IPS DF 6.9 (cell line): ENCODE measurements around the gene SUCNR1.
"Not testable (repeated sequence)": the region's sequence is repeated elsewhere in the genome, so short reads cannot be mapped to it uniquely, and the experiment has no call there.

Experiments used
- DNase-seq: peaks from one replicate; pipeline ENCODE4 v3.0.0-alpha.2; 2013; ENCODE audit warnings: low read depth, low spot score
- H3K27ac ChIP-seq: one replicate; pipeline ENCODE4 v1.5.1; 2013; ENCODE audit warnings: low read length, control low read depth
- H3K27me3 ChIP-seq: 2 replicates; pipeline ENCODE4 v1.6.1; 2013; ENCODE audit warnings: mild to moderate bottlenecking, low read length; ENCODE audit not compliant: control insufficient read depth, insufficient read depth
- H3K36me3 ChIP-seq: 2 replicates; pipeline ENCODE4 v1.6.1; 2013; ENCODE audit warnings: low read length; ENCODE audit not compliant: control insufficient read depth, insufficient read depth
- H3K4me1 ChIP-seq: 2 replicates; pipeline ENCODE4 v1.6.1; 2013; ENCODE audit warnings: low read length; ENCODE audit not compliant: control insufficient read depth, insufficient read depth
- H3K4me3 ChIP-seq: 2 replicates; pipeline ENCODE4 v1.5.1; 2013; ENCODE audit warnings: mild to moderate bottlenecking, low read length
- H3K9me3 ChIP-seq: 2 replicates; pipeline ENCODE4 v1.6.1; 2013; ENCODE audit warnings: low read length, inconsistent platforms; ENCODE audit not compliant: control insufficient read depth, insufficient read depth
- WGBS: extraction: QIAGEN DNeasy Blood & Tissue Kit; methylation state at CpG from one replicate; pipeline ENCODE4 v1.1.7; 2013; ENCODE audit warnings: mixed read lengths, missing lambda C conversion rate; ENCODE audit not compliant: insufficient read length, insufficient coverage; 5-methylcytosine and 5-hydroxymethylcytosine counted together

SUCNR1 gene

DNA sequence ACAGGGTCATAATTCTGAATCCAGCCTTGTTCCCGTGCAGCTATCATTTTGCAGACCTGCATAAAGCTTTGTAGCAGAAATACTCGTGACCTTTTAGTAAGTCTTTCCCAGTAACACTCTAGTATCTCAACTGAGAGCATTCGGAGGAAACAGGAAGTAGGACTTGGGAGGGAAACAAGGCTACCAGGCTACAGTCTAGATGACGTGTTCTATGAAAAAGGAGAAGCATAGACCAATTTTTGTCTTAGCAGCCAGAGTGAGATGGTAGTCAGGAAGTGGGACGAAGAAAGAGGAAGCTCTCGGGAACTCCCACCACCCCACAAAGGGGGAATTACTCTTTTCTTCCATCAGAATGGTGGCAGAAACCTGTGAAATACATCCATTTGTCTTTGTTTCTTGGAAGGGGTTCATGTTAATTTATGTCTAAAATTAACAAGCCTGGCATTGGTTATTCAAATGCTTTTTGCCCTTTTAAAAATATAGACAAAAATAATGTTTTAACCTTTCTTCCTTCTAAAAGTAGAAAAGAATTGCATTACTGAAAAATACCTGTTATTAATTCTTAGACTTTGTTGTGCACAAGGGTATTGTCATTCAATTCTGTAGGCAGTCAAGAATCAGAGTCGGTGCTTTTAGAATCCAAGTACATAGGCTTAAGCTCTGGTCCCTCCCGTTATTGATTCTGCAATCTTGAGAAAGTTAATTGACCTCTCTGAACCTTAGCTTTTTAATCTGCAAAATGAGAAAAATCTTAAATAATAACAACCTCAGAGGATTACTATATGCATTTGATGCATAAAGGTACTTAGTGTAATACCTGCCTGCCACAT is 1.6 kb upstream of the SUCNR1 start:
- H3K9me3 ChIP-seq, result no peaks in the 10 kb centered on the region
- H3K27me3 ChIP-seq, result no peaks in the 10 kb centered on the region
- no peak overlapping the region for H3K27ac ChIP-seq
- DNase-seq, result no peak
- no peak overlapping the region for H3K4me3 ChIP-seq
- H3K36me3 ChIP-seq, result no peaks in the 10 kb centered on the region
- H3K4me1 ChIP-seq, result no peaks in the 10 kb centered on the region
- no CpG with 5 or more reads among the region's 8 CpGs for WGBS

- H3K36me3 ChIP-seq, H3K27ac ChIP-seq, DNase-seq, H3K27me3 ChIP-seq, H3K9me3 ChIP-seq, H3K4me1 ChIP-seq, H3K4me3 ChIP-seq: not testable (repeated sequence)
- WGBS, result no CpG with 5 or more reads among the region's 5 CpGs
These were observed 636 bp downstream of the SUCNR1 start for GRCh38 chr3:151874079-151874478.

DNA sequence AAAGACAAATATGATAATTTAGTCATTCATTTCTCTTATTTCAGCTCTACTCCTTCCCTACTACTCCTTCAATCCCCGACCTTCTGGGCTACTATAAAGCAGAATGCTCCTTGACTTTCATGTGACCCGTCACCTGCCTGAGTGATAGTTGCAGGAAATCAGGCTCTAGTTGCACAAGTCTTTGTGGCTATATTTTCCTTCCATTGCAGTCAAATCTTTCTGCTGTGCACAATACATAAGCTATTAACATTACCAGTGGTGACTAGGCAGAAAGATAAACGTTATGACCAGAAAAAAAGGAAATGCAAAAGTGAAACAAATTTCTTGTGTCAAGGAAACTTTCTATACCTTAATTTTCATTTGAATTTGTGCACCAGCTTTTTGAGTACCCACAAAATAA is 2.3 kb downstream of the SUCNR1 start:
- Histone ChIP-seq H3K36me3 (no peaks in the 10 kb centered on the region), H3K4me1 (no peaks in the 10 kb centered on the region), H3K27me3 (no peaks in the 10 kb centered on the region), H3K4me3 (no peak overlapping the region), H3K9me3 (no peaks in the 10 kb centered on the region), H3K27ac (no peak overlapping the region)
- no CpG with 5 or more reads among the region's 3 CpGs for WGBS
- no peak for DNase-seq

GRCh38 chr3:151877269-151877668 is 3.8 kb downstream of the SUCNR1 start:
- Histone ChIP-seq H3K27ac (no peak overlapping the region), H3K27me3 (no peaks in the 10 kb centered on the region), H3K4me1 (no peaks in the 10 kb centered on the region), H3K4me3 (no peak overlapping the region), H3K9me3 (no peaks in the 10 kb centered on the region), H3K36me3 (no peaks in the 10 kb centered on the region)
- DNase-seq, result no peak
- no CpG with 5 or more reads among the region's 2 CpGs for WGBS

- 100% methylated on average over 1 of the region's 3 CpGs for WGBS
- no peaks in the 10 kb centered on the region for H3K4me1 ChIP-seq
- H3K27ac ChIP-seq, result no peak overlapping the region
- no peak overlapping the region for H3K4me3 ChIP-seq
- no peaks in the 10 kb centered on the region for H3K27me3 ChIP-seq
- H3K36me3 ChIP-seq, result no peaks in the 10 kb centered on the region
- H3K9me3 ChIP-seq, result no peaks in the 10 kb centered on the region
- no peak for DNase-seq
These were observed 5.0 kb downstream of the SUCNR1 start for GRCh38 chr3:151878465-151878864.

DNA sequence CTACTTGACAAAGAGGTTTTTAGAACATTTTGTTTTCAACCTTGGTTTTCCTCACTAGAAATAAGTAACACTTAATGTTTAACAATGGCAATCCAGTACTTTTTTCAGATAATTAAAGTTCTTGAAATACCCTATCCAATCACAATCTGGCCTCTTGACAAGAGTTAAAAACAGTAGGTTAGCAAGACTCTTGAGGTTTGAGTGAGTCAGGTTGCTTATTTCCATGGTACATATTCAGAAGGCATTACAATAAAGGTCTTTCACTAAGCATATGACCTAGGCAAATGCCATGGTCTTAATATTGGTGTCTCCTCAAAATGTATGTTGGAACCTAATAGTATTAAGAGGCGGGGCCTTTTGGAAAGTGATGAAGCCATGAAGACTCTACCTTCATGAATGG is 5.6 kb downstream of the SUCNR1 start:
- no peak for DNase-seq
- no CpG with 5 or more reads among the region's 1 CpG for WGBS
- no peaks in the 10 kb centered on the region for H3K4me1 ChIP-seq

DNA sequence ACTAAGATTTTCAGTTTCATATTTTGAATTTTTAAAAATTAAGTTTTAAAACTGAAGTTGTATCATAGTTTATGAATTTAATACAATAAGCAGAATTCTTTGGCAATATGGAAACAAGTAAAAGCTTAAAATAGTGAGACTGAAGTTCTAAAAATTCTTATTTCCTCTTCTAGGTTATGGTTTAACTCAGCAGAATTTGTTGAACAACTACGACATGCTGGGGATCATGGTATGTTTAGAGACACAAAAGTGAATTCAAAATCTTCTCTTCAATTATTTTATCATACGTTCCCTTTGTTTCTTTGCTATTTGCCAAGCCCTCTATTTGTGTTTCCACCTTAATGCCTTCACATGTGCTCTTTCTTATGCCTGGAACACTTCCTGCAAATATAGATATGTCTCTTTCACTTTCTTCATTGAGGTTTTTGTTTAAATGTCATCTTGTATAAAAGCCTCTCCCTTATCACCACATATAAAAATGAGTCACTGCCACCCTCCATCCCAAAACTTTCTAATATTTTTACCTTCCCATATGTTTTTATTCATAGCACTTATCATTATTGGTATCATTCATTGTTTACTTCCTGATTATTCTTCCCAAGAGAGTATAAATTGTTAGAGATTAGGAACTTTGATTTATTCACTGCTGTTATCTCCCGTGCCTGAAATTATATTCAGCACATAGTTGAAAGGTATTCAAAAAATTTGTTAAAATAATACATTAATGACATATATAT is 6.4 kb downstream of the SUCNR1 start:
- no peak overlapping the region for H3K4me3 ChIP-seq
- H3K36me3 ChIP-seq, result no peaks in the 10 kb centered on the region
- no peaks in the 10 kb centered on the region for H3K4me1 ChIP-seq
- H3K9me3 ChIP-seq, result no peaks in the 10 kb centered on the region
- no peak for DNase-seq
- no peak overlapping the region for H3K27ac ChIP-seq
- WGBS, result no CpG with 5 or more reads among the region's 3 CpGs
- H3K27me3 ChIP-seq, result no peaks in the 10 kb centered on the region

More for the DNA sequence above, 5.6 kb downstream of the SUCNR1 start:
- Histone ChIP-seq H3K27ac (no peak overlapping the region), H3K9me3 (no peaks in the 10 kb centered on the region), H3K36me3 (no peaks in the 10 kb centered on the region), H3K4me3 (no peak overlapping the region), H3K27me3 (no peaks in the 10 kb centered on the region)

DNA sequence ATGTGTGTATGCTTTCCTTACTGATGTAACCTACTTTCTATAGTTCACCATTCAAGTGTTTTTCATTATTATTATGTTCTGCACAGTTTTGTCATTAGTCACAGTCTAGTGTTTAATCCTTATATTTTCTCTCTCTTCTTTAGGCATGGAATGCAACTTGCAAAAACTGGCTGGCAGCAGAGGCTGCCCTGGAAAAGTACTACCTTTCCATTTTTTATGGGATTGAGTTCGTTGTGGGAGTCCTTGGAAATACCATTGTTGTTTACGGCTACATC is 6.9 kb downstream of the SUCNR1 start:
- no CpG with 5 or more reads among the region's 2 CpGs for WGBS
- H3K4me1 ChIP-seq, result no peaks in the 10 kb centered on the region
- H3K27me3 ChIP-seq, result no peaks in the 10 kb centered on the region
- no peak for DNase-seq
- H3K27ac ChIP-seq, result no peak overlapping the region
- no peak overlapping the region for H3K4me3 ChIP-seq
- H3K36me3 ChIP-seq, result no peaks in the 10 kb centered on the region
- H3K9me3 ChIP-seq, result no peaks in the 10 kb centered on the region

- no CpG with 5 or more reads among the region's 6 CpGs for WGBS
- Histone ChIP-seq H3K4me3 (no peak overlapping the region), H3K36me3 (no peaks in the 10 kb centered on the region), H3K9me3 (no peaks in the 10 kb centered on the region), H3K4me1 (no peaks in the 10 kb centered on the region), H3K27ac (no peak overlapping the region), H3K27me3 (no peaks in the 10 kb centered on the region)
- DNase-seq, result no peak
These were observed 7.7 kb downstream of the SUCNR1 start for GRCh38 chr3:151881137-151881536.

DNA sequence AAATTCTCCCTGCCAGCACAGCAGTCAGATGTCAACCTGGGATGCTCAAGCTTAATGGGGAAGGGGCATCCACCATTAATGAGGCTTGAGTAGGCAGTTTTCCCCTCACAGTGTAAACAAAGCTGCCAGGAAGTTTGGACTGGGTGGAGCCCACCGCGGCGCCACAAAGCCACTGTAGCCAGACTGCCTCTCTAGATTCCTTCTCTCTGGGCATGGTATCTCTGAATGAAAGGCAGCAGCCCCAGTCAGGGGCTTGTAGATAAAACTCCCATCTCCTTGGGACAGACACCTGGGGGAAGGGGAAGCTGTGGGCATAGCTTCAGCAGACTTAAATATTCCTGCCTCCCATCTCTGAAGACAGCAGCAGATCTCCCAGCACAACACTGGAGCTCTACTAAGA is 12.0 kb downstream of the SUCNR1 start:
- not testable (repeated sequence) for H3K27ac ChIP-seq, H3K36me3 ChIP-seq, H3K27me3 ChIP-seq, H3K9me3 ChIP-seq, DNase-seq, H3K4me1 ChIP-seq, H3K4me3 ChIP-seq
- WGBS, result no CpG with 5 or more reads among the region's 3 CpGs
